Stimulated activated CD4-positive, alpha-beta T cell treated with anti-CD3 and anti-CD28 coated beads, TNF-alpha, amount 100 ng/mL, for 1 hour (primary cell): ENCODE data around the gene PLOD3.
"Not testable (repeated sequence)": the region's sequence is repeated elsewhere in the genome, so short reads cannot be mapped to it uniquely, and the experiment has no call there.

Source experiments
- DNase-seq, 3 donors: peaks; one replicate each; pipeline ENCODE4 v3.0.0-alpha.2; 2020; ENCODE audit warnings: low read depth in 3 of 3, low spot score in 1 of 3

Gene PLOD3, protein sequence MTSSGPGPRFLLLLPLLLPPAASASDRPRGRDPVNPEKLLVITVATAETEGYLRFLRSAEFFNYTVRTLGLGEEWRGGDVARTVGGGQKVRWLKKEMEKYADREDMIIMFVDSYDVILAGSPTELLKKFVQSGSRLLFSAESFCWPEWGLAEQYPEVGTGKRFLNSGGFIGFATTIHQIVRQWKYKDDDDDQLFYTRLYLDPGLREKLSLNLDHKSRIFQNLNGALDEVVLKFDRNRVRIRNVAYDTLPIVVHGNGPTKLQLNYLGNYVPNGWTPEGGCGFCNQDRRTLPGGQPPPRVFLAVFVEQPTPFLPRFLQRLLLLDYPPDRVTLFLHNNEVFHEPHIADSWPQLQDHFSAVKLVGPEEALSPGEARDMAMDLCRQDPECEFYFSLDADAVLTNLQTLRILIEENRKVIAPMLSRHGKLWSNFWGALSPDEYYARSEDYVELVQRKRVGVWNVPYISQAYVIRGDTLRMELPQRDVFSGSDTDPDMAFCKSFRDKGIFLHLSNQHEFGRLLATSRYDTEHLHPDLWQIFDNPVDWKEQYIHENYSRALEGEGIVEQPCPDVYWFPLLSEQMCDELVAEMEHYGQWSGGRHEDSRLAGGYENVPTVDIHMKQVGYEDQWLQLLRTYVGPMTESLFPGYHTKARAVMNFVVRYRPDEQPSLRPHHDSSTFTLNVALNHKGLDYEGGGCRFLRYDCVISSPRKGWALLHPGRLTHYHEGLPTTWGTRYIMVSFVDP

DNA sequence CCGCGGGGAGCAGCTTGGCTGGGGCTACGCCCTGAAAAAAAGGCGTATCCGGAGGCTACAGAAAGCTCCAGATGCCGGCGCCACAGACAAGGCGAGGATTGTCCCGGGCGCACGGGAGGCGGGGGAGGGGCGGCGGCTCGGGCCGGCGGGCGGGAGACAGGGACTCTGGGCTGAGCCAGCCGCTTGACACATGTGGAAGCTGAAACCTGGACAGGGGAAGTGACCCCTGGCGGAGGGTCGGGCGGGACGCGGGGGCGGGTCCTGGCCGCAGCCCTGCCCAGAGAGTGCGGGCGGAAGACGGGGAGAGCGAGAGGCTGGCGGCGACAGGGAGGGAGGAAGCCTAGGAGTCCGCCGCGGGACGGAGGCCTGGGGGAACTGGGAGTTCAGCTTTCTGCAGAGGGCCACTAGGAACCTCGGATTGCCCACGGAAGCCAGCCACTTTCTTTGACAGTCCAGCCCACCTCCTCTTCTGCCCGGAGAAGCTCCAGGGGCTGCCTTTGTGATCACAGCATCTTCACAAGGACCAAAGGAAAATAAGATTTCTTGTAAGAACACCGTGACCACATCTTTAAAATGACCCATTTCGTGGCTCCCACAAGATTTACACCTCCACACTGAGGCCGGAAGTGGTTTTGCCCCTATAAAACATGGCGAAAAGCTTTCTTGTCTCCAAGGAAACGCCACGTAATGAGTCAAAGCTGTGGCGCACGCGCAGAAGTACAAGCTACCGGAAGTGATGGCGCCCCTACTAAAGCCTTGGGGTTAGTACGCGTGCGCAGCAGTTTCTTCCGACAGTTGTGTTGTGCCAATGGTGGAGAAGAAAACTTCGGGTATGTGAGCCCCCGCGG lies at the start of gene PLOD3, which contains the start of gene ZNHIT1:
Gene PLOD3 (minus strand): TSS at position 194 of the 848 bp plus-strand sequence. CDS start 307 bp downstream, outside the sequence.
Gene ZNHIT1 (plus strand): TSS at position 778 of the 848 bp plus-strand sequence. CDS start 31 bp downstream, at position 809.
- DNase-seq, result peak; percentile 85 to 94 (median 93)

DNA sequence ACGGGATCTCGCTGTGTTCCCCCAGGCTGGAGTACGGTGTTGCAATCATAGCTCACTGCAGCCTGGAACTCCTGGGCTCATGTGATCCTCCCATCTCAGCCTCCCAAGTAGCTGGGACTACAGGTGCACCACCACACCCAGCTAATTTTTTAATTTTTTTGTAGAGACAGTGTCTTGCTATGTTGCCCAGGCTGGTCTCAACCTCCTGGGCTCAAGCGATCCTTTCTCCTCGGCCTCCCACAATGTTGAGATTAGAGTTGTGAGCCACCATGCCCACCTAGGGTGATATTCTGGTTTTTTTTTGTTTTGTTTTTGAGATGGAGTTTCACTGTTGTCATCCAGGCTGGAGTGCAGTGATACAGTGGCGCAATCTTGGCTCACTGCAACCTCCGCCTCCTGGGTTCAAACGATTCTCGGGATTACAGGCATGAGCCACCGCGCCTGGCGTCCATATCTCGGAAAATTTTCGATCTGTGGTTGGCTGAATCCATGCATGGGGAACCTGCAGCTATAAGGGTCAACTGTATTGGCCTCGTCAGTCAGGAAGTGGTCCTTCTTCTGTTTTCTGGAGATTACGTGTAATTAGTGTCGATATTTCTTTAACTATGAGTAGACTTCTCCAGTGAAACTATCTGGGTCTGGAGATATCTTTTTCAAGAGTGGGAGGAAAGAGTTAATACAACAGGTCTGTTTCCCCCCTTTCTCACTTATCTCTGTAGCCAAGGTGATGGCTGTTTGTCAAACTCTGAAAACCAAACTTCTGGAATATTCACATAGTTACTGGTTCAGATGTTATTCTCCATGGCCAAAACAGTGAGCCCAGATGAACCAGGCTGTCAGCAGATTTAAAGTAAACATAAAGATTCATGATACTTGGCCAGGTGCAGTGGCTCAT lies 48.5 kb upstream of the PLOD3 start:
- no peak for DNase-seq

DNA sequence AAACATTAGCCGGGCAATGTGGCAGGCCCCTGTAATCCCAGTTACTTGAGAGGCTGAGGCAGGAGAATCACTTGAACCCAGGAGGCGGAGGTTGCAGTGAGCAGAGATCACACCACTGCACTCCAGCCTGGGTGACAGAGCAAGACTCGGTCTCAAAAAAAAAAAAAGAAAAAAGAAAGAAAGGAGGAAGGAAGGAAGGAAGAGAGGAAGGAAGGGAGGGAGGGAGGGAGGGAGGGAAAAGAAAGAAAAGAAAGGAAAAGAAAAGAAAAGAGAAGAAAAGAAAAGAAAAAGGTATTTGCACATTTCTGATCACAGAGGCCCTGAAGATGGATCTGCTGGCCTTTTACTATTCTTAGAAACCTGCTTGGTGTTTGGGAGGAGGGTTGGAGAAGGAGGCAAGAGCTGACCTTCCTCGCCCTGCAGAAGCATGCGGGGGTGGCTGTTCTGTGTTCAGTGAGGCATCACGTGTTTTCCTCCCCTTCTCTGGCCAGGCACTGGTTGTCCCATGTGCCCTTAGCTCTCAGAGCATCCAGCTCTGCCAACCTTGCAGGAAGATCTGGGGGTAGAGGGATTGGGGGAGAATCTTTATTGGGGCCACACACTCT lies 46.8 kb upstream of the PLOD3 start:
- not testable (repeated sequence) for DNase-seq

DNA sequence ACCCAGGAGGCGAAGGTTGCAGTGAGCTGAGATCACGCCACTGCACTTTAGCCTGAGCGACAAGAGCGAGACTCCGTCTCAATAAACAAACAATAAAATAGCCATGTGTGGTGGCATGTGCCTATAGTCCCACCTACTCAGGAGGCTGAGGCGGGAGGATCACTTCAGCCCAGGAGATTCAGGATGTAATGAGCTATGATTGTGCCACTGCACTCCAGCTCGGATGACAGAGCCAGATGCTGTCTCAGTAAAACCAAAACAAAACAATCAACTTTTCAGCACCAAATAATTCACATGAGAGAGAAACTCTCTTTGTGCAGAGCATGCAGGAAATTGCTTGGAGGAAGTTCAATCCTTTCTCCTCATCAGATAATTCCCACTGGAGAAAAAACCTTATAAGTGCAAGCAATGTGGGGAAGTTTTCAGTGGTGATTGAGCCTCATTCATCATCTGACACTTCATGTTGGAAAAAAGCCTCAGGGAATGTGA lies 40.9 kb upstream of the PLOD3 start:
- no peak for DNase-seq

DNA sequence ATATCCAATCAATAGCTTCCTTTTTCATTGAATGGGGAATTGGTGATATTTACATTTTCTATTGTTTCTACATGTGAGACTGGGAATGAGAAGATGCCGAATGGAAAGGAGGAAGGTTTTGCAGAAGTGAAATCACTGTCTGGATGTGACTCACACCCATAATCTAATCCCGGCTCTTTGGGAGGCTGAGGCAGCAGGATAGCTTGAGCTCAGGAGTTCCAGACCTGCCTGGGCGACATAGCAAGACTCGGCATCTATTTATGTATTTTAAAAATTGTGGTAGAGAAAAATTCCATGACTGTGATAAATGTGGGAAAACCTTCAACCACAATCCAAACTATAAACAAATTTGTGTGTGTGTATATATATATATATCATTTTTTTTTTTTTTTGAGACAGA lies 38.4 kb upstream of the PLOD3 start:
- DNase-seq, result no peak

DNA sequence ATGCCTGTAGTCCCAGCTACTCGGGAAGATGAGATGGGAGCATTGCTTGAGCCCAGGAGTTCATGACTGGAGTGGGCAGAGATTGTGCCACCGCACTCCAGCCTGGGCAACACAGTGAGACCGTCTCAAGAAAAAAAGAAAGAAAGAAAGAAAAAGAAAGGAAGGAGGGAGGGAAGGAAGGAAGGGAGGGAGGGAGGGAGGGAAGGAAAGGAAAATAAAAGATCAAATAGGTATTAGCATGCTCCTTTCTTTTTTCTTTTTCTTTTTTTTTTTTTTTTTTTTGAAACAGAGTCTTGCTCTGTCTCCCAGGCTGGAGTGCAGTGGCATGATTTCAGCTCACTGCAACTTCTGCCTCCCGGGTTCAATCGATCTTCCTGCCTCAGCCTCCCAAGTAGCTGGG lies 35.8 kb upstream of the PLOD3 start:
- not testable (repeated sequence) for DNase-seq

DNA sequence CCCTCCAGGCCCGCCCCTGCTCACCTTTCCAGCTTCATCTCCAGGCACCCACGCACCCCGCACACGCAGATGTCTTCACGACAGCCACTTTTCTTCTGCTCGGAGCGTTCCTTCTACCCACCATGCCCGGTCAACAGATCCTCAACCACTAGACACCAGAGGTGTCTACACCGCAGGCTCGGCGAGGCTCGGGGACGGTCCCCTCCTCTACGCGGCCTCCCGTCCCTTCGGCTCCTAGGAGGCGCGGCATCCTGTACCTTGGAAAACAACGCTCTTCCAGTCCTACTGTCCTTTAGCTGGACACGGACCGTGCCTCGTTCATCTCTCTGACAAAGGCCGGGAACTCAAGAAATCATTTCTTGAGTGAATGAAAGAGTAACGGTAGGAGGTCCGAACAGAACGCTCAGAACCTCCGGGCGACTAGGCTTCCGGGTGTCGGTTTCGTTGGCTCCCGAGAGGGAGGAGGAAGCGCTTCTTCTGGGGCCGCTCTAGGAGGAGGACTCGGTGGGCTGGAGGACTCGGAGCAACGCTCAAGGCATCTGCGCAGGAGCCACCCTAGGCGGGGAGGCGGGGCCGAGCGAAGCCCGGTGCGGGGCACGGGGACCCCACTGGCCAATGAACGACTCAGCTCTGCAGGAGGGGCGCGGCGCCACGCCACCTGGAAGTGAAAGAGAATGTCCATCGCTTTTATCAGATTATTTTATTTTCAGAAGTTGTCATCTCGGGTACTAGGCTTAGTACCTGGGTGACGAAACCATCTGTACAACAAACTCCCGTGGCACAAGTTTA lies 34.7 kb upstream of the PLOD3 start:
- peak; percentile 93 to 98 (median 95) for DNase-seq

DNA sequence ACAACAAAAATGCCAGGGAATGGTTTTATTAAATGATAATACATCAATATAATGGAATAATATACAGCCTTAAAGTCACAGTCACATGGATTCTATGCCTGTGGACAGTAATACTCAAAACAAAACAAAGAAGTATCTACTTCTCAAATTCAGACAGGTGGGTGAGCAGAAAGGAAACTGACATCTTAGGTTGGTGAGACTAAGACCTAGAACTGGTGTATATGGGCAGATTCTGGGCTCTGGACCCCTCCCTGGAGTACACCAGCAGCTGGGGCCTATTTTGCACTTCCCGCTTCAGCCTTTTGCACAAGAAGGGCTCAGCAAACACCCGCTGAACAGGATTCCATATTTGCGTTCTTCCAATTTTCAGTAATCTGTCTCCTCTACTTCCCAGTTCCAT lies 32.9 kb upstream of the PLOD3 start:
- DNase-seq, result no peak

DNA sequence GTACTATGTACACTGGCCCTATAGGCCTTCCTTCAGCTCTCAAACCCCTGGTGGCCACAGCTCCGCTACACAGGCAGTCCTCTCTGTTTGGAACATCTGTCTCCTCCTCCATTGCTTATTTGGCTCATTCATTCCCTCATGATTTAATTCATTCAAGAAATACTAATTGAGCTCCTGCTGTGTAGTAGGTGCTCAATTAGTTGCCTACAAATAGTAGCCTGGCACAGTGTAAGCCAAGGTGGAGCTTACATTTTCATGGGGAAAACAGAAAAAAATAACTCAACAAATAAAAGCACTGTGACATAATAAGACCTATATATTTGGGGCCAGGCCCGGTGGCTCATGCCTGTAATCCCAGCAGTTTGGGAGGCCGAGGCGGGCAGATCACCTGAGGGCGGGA lies 30.9 kb upstream of the PLOD3 start:
- DNase-seq, result no peak

DNA sequence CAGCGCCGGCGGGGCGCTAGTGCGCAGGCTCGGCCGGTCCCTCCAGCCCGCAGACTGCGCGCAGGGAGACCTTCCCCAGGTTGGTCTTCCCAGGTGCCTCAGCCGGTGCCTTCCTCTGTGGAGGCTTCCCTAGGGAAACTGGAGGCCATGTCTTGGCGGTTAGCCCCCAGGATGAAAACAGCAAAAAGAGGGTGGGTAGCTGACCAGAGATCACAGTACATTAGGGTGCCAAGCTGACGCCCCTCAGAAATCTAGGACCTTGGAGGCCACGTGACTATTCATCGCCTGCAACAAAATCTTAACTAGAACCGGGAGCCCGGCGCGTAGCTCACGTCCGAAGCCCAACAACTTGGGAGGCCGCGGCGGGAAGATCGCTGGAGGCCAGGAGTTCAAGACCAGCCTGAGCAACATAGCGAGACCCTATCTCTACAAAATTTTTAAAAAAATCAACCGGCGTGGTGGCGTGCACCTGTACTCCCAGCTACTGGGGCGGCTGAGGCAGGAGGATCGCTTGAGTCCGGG lies 27.8 kb upstream of the PLOD3 start:
- no peak for DNase-seq

DNA sequence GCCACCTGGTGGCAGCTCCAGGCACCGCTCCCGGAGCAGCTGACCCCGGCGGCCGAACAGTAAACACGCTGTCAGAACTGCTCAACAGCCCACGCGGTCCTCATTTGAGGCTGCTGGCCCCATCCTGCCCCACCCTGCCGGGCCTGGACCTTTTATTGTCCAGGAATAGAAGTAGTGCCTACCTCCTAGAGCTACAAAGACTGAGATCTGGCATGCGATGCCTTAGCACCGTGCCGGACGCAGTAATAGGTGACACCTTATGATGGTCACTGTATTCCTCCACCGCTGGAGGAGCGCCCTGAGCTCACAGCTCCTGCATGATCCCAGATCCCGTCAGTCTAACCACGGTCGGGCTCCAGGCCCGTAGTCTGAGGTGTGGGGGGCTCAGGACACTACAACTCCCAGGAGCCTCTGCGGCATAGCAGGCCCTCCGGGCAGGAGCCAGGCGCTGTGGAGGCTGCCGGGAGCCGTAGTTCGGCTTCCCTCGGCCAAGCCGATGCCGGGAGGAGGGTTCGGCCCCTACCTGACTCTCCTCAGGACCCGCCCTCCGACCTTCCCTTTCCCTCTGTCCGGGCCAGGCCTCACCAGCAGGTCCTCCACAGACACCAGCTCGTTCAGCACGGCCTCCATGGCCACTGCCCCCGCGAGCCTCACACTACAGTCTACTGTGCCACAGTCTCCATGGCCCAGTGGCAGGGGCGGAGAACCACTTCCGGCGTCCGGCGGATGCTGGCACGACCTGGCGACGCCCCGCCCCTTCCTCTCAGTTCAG lies 27.2 kb upstream of the PLOD3 start, which contains the start of gene FIS1:
Gene FIS1 (minus strand): TSS at position 707 of the 772 bp plus-strand sequence. CDS start 77 bp downstream, at position 630.
- peak; percentile 74 to 89 (median 79) for DNase-seq

DNA sequence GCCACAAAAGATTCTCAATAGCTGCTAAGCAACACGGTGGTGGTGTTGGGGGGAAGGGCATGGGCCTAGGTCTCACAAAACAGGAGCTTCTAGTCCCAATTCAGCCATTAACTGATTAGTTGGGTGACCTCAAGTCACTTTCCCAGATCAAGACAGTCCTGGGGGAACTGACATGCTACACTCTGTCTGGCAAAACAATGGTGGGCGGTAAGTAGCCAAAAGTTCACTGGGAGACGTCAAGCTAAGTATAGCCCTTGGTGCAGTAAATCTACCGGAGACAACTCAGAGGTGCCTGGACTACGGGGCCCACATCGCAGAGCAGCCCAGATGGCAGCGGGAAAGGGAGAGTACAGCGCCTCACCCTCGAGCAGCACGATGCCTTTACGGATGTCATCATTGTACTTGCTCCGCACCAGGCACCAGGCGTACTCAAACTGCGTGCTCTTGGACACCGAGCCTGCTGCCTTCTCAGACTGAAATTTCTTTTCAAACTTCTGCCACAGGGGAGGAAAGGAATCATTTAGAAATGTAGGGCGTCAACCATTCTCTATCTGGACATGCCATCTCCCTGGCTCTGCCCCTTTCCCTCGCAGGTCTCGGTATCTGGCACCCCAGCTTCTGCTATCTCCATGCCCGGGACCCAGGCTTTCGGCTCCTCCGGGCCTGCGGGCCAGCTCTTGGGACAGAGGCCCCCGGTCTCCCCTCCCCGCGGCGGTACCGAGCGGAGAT lies 26.4 kb upstream of the PLOD3 start:
- DNase-seq, result no peak

DNA sequence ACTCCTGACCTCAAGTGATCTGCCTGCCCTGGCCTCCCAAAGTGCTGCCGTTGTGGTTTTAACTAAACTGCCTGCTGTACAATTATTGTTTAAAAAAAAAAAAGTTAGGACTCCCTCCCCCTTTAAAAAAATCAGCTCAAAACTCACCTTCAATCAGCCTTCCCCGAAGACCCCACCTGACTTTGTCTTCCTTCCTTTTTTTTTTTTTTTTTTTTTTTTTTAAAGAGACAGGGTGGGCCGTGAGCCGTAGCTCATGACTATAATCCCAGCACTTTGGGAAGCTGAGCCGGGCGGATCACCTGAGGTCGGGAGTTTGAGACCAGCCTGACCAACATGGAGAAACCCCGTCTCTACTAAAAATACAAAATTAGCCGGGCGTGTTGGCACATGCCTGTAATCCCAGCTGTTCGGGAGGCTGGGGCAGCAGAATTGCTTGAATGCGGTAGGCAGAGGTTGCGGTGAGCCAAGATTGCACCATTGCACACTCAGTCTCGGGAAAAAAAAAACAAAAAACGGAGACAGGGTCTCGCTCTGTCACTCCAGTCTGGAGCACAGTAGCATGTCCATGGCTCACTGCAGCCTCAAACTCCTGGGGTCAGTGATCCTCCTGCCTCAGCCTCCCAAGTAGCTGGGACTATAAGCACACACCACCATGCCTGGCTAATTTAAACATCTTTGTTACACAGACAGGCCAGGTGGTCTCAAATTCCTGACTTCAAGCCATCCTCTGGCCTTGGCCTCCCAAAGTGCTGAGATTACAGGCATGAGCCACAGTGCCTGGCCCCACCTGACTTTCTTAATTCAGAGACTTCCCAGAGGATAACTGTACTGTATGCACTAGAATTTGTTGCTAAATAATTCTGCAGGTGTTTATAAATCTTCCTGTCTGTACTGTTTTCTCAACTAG lies 24.3 kb upstream of the PLOD3 start:
- DNase-seq, result no peak

DNA sequence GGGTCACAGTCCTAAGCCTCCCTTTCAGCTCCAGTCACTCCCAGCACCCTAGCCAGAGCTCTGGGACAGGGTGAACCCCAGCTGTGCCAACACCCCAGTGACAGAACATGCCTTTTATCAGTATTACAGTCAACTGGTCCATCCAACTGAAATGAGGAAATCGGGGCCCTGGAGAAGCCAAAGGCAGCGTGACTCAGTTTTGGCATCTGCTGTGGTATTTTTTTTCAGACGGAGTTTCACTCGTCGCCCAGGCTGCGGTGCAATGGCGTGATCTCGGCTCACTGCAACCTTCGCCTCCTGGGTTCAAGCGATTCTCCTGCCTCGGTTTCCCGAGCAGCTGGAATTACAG lies 23.6 kb upstream of the PLOD3 start:
- DNase-seq, result no peak

DNA sequence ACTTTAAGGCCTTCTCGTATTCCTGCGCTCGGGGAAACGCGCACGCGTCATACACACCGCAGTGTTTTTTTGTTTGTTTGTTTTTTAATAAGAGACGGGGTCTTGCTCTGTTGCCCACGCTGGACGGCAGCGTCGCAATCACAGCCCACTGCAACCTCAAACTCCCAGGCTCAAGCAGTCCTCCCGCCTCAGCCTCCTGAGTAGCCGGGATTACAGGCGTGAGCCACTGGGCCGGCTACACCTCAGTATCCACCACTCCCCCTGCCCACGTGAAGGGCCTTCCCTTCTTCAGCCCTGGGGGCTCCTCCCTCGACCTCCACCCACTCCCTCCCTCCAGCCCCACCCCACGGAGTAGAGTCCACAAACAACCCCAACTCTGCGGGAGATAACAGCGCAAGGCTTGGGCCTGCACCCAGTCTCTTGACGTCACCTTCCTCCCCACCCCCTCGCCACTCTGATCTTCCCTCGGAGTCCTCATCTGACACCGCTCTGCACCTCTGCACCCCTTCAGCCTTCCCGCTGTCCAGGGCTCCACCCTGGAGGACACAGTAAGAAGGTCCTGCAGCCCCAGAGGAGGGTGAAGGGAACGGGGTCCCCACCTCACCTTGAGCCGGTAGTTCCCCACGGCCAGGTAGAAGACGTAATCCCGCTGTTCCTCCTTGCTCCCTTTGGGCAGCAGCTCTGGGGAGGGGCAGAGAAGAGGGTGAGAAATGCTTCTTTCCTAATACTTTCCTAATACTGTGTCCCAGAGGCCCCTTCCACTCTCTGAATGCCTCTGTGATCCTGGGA lies 23.0 kb upstream of the PLOD3 start:
- no peak for DNase-seq

DNA sequence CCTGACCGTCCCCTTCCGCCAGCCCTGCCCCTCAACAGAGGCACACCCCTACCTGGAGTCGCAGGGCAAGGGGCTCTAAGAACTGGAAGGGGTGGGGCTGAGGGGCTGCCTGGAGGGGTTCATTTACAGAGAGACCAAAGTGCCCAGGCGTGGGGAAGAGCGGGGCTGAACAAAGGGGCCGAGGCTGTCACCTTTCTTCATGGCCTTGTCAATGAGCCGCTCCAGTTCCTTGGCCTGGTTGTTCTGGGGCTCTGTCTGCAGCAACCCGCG lies 22.5 kb upstream of the PLOD3 start:
- no peak for DNase-seq
